GM23338 (cell line): ENCODE measurements around the gene SLC22A5. TPM values are rescaled to one million over a fixed set of nuclear protein-coding genes. Genes with fewer than 3 reads are reported as not detected.

Source experiments
- ATAC-seq: fragments of 200-7000 bp; cut with Tn5 transposase; 3 replicates; pipeline ENCODE4 v1.9.1; 2020
- DNase-seq: peaks from one replicate; pipeline ENCODE4 v3.0.0-alpha.2; 2015; ENCODE audit warnings: low spot score
- H2AFZ ChIP-seq: fragments of 200-600 bp; sonication (generic); 2 replicates; pipeline ENCODE4 v1.8.0; 2016; ENCODE audit warnings: antibody characterized with exemption, mild to moderate bottlenecking, moderate library complexity
- H3F3A ChIP-seq: fragments of 200-600 bp; sonication (generic); replicated peaks from 2 replicates; pipeline ENCODE4 v1.8.0; 2017; ENCODE audit warnings: antibody characterized with exemption, mixed run types, low read depth
- H3K27ac ChIP-seq: fragments of 200-600 bp; sonication (generic); 2 replicates; pipeline ENCODE4 v1.6.1; 2016; ENCODE audit warnings: low read depth
- H3K27me3 ChIP-seq: fragments of 200-600 bp; sonication (generic); 2 replicates; pipeline ENCODE4 v1.8.0; 2016; ENCODE audit warnings: mild to moderate bottlenecking, mixed run types, moderate library complexity; ENCODE audit not compliant: insufficient read depth
- H3K36me3 ChIP-seq: fragments of 200-600 bp; sonication (generic); 2 replicates; pipeline ENCODE4 v1.8.0; 2016; ENCODE audit warnings: mild to moderate bottlenecking; ENCODE audit not compliant: insufficient read depth
- H3K4me1 ChIP-seq: fragments of 200-600 bp; sonication (generic); 2 replicates; pipeline ENCODE4 v1.8.0; 2016; ENCODE audit warnings: mild to moderate bottlenecking, moderate library complexity; ENCODE audit not compliant: insufficient read depth
- H3K4me2 ChIP-seq: fragments of 200-600 bp; sonication (generic); 2 replicates; pipeline ENCODE4 v1.7.1; 2017; ENCODE audit warnings: mixed run types
- H3K4me3 ChIP-seq: fragments of 200-600 bp; sonication (generic); 2 replicates; pipeline ENCODE4 v1.6.1; 2016; ENCODE audit warnings: mixed run types
- H3K79me2 ChIP-seq: fragments of 200-600 bp; sonication (generic); replicated peaks from 2 replicates; pipeline ENCODE4 v1.8.0; 2017; ENCODE audit warnings: mild to moderate bottlenecking; ENCODE audit not compliant: insufficient read depth
- H3K9me2 ChIP-seq: fragments of 200-600 bp; sonication (generic); 2 replicates; pipeline ENCODE4 v1.8.0; 2017; ENCODE audit not compliant: insufficient read depth
- H4K20me1 ChIP-seq: fragments of 200-600 bp; sonication (generic); replicated peaks from 2 replicates; pipeline ENCODE4 v1.8.0; 2017; ENCODE audit warnings: mild to moderate bottlenecking; ENCODE audit not compliant: insufficient read depth
- H3K27ac Mint-ChIP-seq: 2 replicates; pipeline ENCODE4 v1.8.0; 2020; ENCODE audit warnings: inconsistent platforms, mild to moderate bottlenecking, moderate library complexity, mixed read lengths
- H3K27me3 Mint-ChIP-seq: 3 replicates; pipeline ENCODE4 v1.8.0; 2022; ENCODE audit warnings: low read depth, mild to moderate bottlenecking, moderate library complexity, mixed read lengths, inconsistent platforms; ENCODE audit not compliant: insufficient read depth, poor library complexity
- H3K36me3 Mint-ChIP-seq: 3 replicates; pipeline ENCODE4 v1.8.0; 2021; ENCODE audit warnings: low read depth, mild to moderate bottlenecking, inconsistent platforms, moderate library complexity, mixed read lengths
- H3K4me1 Mint-ChIP-seq: 3 replicates; pipeline ENCODE4 v1.8.0; 2020; ENCODE audit warnings: mild to moderate bottlenecking, inconsistent platforms, mixed read lengths
- H3K4me3 Mint-ChIP-seq: 3 replicates; pipeline ENCODE4 v1.8.0; 2021; ENCODE audit warnings: moderate library complexity, mild to moderate bottlenecking, inconsistent platforms, mixed read lengths
- H3K9me3 Mint-ChIP-seq: 3 replicates; pipeline ENCODE4 v1.8.0; 2020; ENCODE audit warnings: moderate library complexity, mild to moderate bottlenecking, inconsistent platforms, mixed read lengths
- CREB1 ChIP-seq: fragments of 250-450 bp; sonication (Bioruptor Pico); IDR thresholded peaks from 2 replicates; pipeline ENCODE4 v1.5.0; 2020; ENCODE audit warnings: low read depth, mild to moderate bottlenecking, moderate library complexity
- EZH2 ChIP-seq: fragments of 200-600 bp; sonication (generic); IDR thresholded peaks from one replicate; pipeline ENCODE4 v1.8.0; 2017; ENCODE audit warnings: antibody characterized with exemption, mild to moderate bottlenecking, low read depth; ENCODE audit not compliant: unreplicated experiment
- JUNB ChIP-seq: IDR thresholded peaks from one replicate; pipeline ENCODE4 v1.6.1; 2016; ENCODE audit warnings: antibody characterized with exemption; ENCODE audit not compliant: unreplicated experiment
- NANOG ChIP-seq: IDR thresholded peaks from 2 replicates; pipeline ENCODE4 v1.6.1; 2016; ENCODE audit warnings: antibody characterized with exemption, borderline replicate concordance
- STAT1 ChIP-seq: IDR thresholded peaks from one replicate; pipeline ENCODE4 v1.6.1; 2016; ENCODE audit warnings: antibody characterized with exemption; ENCODE audit not compliant: unreplicated experiment
- ZNF331 ChIP-seq: fragments of 250-450 bp; sonication (Bioruptor Pico); IDR thresholded peaks from 2 replicates; pipeline ENCODE4 v1.5.0; 2020; ENCODE audit warnings: low read depth, mild to moderate bottlenecking, moderate library complexity
- ZNF462 ChIP-seq: fragments of 250-450 bp; sonication (Bioruptor Pico); IDR thresholded peaks from 2 replicates; pipeline ENCODE4 v1.5.0; 2020; ENCODE audit warnings: mild to moderate bottlenecking, moderate library complexity
- polyA plus RNA-seq: library from polyadenylated mRNA; unstranded; fragments of >200 nt; fragmentation: Nextera tagmentation; extraction: Ambion mirVana; gene quantifications from 2 replicates; pipeline ENCODE4 v1.2.1, GENCODE V29; 2016
- total RNA-seq: library from RNA; depleted of rRNA; stranded (reverse); fragments of >200 nt; shearing (Covaris generic); gene quantifications from 2 replicates; pipeline ENCODE4 v1.2.3, GENCODE V29; 2014

Gene SLC22A5
- total and polyA plus RNA-seq, 2 experiments from 2014 or later: 1.9 to 2.4 TPM

DNA sequence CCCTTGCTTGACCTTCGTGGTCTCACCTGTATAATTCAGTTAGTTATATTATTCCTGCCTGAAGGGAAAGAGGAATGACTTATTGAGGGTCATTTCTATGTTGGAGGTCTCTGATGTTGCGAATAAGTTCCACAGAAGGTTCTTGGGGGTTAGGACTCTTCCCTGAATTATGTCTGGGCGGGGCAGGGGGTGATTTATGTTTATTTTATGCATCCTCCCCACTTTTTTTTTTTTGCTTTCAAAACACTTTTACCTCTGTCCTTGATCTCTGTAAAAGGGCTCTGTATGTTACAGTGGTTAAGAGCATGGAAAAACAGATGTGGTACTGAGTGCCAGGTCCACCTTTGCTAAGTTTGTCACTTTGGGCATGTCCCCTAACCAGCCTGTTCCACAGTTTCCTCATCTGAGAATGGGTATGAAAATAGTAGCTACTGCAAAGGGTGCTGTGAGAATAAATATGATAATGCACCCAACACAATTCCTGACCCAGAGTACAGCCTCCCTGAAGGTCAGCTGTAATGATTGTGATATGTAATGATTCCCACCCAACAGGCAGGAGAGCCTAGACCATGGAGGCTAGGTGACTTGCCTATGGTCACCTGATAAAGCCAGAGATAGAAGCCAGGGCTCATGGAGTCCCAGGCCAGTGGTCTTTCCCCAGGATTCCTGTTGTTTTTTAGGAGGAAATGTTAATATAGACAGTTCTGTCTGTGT, 54.8 kb downstream of the SLC22A5 start (continued):
- no peak for TF ChIP-seq ZNF462 (CRISPR knock-in tag)
- no peak for TF ChIP-seq ZNF331 (CRISPR knock-in tag)
- TF ChIP-seq JUNB: no peak
- TF ChIP-seq CREB1 (CRISPR knock-in tag): no peak
- no peak for TF ChIP-seq EZH2
- no peak for TF ChIP-seq NANOG

DNA sequence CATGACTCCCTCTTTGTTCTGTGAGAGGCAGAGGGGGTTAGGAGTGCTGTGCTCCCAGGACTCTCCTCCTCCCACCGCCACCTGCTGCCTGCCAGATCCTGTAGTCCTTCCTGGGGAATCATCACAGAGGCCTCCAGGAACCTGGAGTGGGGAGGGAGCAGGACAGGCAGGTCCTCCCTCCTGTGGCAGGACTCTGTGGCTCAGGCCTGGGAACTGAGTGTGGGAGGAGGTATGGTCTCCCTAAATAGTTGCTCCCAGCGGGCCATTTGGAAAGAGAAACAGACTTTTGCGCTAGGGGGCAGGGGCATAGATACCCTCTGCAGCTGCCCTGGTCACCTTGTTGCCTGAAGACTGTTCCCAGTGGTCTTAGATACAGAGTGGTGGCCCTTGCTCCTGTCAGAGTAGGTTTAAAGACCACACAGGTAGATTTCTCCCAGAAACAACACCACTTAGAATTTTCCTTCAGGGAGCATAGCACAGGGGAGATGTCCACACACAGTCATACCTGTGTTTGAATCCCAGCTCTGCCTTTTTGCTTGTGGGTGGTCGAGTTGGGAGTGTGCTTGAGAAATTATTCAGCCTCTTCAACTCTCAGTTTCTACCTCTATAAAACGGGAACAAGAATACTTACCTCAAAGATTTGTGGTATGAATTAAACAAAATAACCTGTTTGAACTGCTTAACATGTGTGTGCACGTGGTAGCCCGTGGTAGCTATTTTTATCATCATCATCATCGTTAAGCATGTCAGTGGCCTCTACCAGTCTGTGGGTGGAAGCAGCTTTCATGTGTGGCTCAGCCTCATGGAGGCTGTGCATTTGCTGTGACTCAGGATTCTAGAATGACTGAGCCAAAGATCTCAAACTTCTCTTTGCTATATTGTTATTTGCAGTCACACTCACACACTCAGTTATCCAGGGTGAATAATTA, 55.8 kb downstream of the SLC22A5 start:
- H3K4me1 Mint-ChIP-seq: peaks cover 23% of the 10 kb centered on the region
- H2AFZ ChIP-seq: no peak overlapping the region
- peaks cover 2% of the 10 kb centered on the region for H3K27me3 Mint-ChIP-seq
- no peak overlapping the region for H3K27ac ChIP-seq
- DNase-seq (no peak), ATAC-seq (no peak)
- H3K36me3 Mint-ChIP-seq: no peaks in the 10 kb centered on the region
- no peak overlapping the region for H3K4me3 ChIP-seq
- no peaks in the 10 kb centered on the region for H3K36me3 ChIP-seq
- no peak overlapping the region for H3K27ac Mint-ChIP-seq
- H3F3A ChIP-seq: no peaks in the 10 kb centered on the region
- no peaks in the 10 kb centered on the region for H3K79me2 ChIP-seq
- H3K9me2 ChIP-seq: no peaks in the 10 kb centered on the region
- H4K20me1 ChIP-seq: no peaks in the 10 kb centered on the region
- peaks cover 7% of the 10 kb centered on the region for H3K4me1 ChIP-seq
- no peaks in the 10 kb centered on the region for H3K9me3 Mint-ChIP-seq
- no peak overlapping the region for H3K4me2 ChIP-seq
- no peak overlapping the region for H3K4me3 Mint-ChIP-seq
- H3K27me3 ChIP-seq: no peaks in the 10 kb centered on the region
- TF ChIP-seq EZH2 (no peak), JUNB (no peak), NANOG (no peak), ZNF331 (CRISPR knock-in tag) (no peak), STAT1 (no peak)
